ENCODE results near the gene FGF4.

DNA sequence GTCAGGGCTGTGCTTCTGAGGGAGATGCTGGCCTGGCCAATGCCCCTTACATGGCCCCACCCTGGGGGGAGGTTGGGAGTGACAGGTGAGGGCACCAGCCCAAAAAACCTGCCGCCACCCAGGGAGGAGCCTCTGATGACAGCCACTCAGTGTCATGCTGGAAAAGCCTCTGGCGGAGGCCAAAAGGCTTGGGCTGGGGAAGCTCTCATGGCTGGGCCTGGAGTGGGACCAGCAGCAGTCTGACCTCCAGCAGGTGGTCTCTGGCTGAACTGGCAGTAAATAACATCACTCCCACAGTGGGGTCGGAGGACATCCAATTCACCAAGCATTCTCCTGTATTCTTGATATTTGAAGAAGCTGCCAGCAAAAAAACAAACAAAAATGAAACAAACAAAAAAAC lies 24.0 kb upstream of the FGF4 start:
- TF ChIP-seq, protein P1, sequence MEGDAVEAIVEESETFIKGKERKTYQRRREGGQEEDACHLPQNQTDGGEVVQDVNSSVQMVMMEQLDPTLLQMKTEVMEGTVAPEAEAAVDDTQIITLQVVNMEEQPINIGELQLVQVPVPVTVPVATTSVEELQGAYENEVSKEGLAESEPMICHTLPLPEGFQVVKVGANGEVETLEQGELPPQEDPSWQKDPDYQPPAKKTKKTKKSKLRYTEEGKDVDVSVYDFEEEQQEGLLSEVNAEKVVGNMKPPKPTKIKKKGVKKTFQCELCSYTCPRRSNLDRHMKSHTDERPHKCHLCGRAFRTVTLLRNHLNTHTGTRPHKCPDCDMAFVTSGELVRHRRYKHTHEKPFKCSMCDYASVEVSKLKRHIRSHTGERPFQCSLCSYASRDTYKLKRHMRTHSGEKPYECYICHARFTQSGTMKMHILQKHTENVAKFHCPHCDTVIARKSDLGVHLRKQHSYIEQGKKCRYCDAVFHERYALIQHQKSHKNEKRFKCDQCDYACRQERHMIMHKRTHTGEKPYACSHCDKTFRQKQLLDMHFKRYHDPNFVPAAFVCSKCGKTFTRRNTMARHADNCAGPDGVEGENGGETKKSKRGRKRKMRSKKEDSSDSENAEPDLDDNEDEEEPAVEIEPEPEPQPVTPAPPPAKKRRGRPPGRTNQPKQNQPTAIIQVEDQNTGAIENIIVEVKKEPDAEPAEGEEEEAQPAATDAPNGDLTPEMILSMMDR (conservative IDR thresholded peaks at IDR 0.05), result no peak
- TF ChIP-seq ZFX (IDR thresholded peaks at IDR 0.05), result no peak

Measured in C4-2B (cell line).